Renal cortex interstitium (tissue), 11 donors: ENCODE data around the gene TBL1XR1. TPM values are rescaled to one million over a fixed set of nuclear protein-coding genes. Genes with fewer than 3 reads are reported as not detected.
"Not testable (repeated sequence)": the region's sequence is repeated elsewhere in the genome, so short reads cannot be mapped to it uniquely, and the experiment has no call there.

Source experiments
- DNase-seq, 11 donors: peaks; one replicate each; pipeline ENCODE4 v3.0.0-alpha.2; 2013; ENCODE audit warnings: low read depth in 9 of 11, low spot score in 4 of 11; ENCODE audit errors: extremely low read depth in 1 of 11
- polyA plus RNA-seq, 3 donors: library from polyadenylated mRNA; unstranded; fragments of 120-200 nt; gene quantifications; one replicate each; pipeline ENCODE4 v1.2.1, GENCODE V29; 2013; ENCODE audit not compliant: insufficient read length in 3 of 3

TBL1XR1 gene
- polyA plus RNA-seq, 3 donors: 131 to 143 (median 139) TPM

GRCh38 chr3:177158461-177158860, 38.8 kb downstream of the TBL1XR1 start:
- DNase-seq: no peak

GRCh38 chr3:177157492-177157891, 39.8 kb downstream of the TBL1XR1 start:
- no peak for DNase-seq

GRCh38 chr3:177154733-177155132, 42.5 kb downstream of the TBL1XR1 start:
- no peak for DNase-seq

- DNase-seq: no peak
Measured at GRCh38 chr3:177150970-177151627, 46.2 kb downstream of the TBL1XR1 start.

- peak in 2 of 11 donors; percentile 23 to 49 for DNase-seq
Measured at GRCh38 chr3:177150218-177150916, 46.9 kb downstream of the TBL1XR1 start.

GRCh38 chr3:177149106-177149505, 48.2 kb downstream of the TBL1XR1 start:
- DNase-seq: no peak

- no peak for DNase-seq
Measured at GRCh38 chr3:177147790-177148189, 49.5 kb downstream of the TBL1XR1 start.

- DNase-seq: no peak
Measured at GRCh38 chr3:177146646-177147045, 50.6 kb downstream of the TBL1XR1 start.

GRCh38 chr3:177145954-177146353, 51.3 kb downstream of the TBL1XR1 start:
- no peak for DNase-seq

GRCh38 chr3:177145381-177145780, 51.9 kb downstream of the TBL1XR1 start:
- no peak for DNase-seq

- peak in 1 of 11 donors; percentile 7 for DNase-seq
Measured at GRCh38 chr3:177144922-177145321, 52.4 kb downstream of the TBL1XR1 start.

GRCh38 chr3:177141899-177142646, 55.2 kb downstream of the TBL1XR1 start:
- DNase-seq: no peak

GRCh38 chr3:177141471-177141870, 55.8 kb downstream of the TBL1XR1 start:
- no peak for DNase-seq

GRCh38 chr3:177139220-177139619, 58.1 kb downstream of the TBL1XR1 start:
- not testable (repeated sequence) for DNase-seq

GRCh38 chr3:177137774-177138705, 59.2 kb downstream of the TBL1XR1 start:
- no peak for DNase-seq

GRCh38 chr3:177136741-177137140, 60.5 kb downstream of the TBL1XR1 start:
- DNase-seq: no peak

- DNase-seq: no peak
Measured at GRCh38 chr3:177135841-177136492, 61.3 kb downstream of the TBL1XR1 start.

GRCh38 chr3:177134816-177135210, 62.5 kb downstream of the TBL1XR1 start:
- no peak for DNase-seq
